ENCODE measurements around the gene MALRD1.

GRCh38 chr10:19518109-19518508 is 469.5 kb downstream of the MALRD1 start:
- TF ChIP-seq CTCF (IDR thresholded peaks at IDR 0.05) (no peak), POLR2AphosphoS5 (IDR thresholded peaks at IDR 0.05) (no peak)

All from sigmoid colon (tissue), 4 donors.